HG03354 (cell line): ENCODE data around the gene TMEM135.
"Not testable (repeated sequence)": the region's sequence is repeated elsewhere in the genome, so short reads cannot be mapped to it uniquely, and the experiment has no call there.

Source experiments
- ATAC-seq: cut with Tn5 transposase; IDR thresholded peaks from one replicate; pipeline ENCODE4 v1.9.1; 2021; ENCODE audit warnings: mild to moderate bottlenecking; ENCODE audit not compliant: unreplicated experiment, poor library complexity, severe bottlenecking

The TMEM135 gene

GRCh38 chr11:87037450-87038234 lies at the start of gene TMEM135:
TSS of gene TMEM135 (plus strand) at chr11:87037934. CDS start at chr11:87038046, 112 bp downstream.
- ATAC-seq: peak; percentile 99

DNA sequence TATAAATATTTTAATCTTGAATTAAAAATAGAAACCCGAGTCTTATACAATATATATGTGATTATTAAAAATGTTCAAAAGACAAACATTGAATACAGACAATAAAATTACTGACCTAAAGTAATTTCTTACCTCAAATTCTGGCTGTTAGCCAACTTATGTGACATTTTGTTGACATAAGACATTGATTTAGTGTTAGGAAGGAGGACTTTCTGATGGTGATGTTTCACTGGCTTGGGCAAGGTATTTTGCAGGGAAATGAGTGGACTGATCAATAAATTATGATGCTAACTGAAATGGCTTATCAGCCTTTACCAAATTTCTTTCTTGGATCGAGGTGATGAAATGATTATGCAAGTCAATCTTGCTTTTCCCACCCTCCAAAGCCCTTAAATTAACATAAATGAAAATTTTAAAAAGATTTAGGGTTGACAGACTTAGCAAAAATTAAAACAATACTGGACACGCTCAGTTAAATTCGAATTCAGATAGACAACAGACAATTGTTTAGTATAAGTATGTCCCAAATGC lies 49.3 kb upstream of the TMEM135 start:
- no peak for ATAC-seq

GRCh38 chr11:86990031-86990430 lies 47.7 kb upstream of the TMEM135 start:
- no peak for ATAC-seq

GRCh38 chr11:86990515-86990914 lies 47.2 kb upstream of the TMEM135 start:
- no peak for ATAC-seq

- no peak for ATAC-seq
Measured at GRCh38 chr11:86991341-86991740, 46.4 kb upstream of the TMEM135 start.

DNA sequence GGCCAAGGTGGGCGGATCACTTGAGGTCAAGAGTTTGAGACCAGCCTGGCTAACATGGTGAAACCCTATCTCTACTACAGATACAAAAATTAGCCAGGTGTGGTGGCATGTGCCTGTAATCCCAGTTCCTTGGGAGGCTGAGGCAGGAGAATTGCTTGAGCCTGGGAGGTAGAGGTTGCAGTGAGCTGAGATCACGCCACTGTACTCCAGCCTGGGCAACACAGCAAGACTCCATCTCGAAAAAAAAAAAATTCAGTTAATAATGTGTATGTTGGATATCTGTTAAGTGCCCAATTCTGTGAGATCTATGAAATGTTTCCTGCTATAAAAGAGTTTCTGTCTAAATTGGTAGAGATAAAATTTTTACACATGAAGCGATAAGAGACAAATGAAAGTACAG lies 45.4 kb upstream of the TMEM135 start:
- not testable (repeated sequence) for ATAC-seq

DNA sequence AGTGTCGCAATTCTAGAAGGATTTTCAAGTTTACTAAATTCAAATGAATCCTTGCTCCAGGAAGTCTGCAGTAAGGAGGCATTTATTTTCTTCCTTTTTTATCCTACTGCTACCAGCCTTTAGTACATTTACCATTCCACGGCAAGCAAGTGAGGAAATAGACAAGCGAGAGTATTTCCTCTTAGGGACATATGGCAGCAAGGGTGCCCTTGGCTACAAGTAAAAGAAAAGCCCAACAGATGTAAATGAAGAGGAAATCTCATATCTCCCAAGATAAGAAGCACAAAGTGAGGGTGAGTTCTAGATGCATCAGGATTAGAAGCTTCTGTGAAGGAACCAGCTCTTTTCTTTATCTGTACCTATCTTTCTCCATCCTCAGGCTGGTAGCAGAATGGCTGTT lies 44.7 kb upstream of the TMEM135 start:
- no peak for ATAC-seq

- ATAC-seq: no peak
Measured at GRCh38 chr11:86996953-86997570, 40.7 kb upstream of the TMEM135 start.

DNA sequence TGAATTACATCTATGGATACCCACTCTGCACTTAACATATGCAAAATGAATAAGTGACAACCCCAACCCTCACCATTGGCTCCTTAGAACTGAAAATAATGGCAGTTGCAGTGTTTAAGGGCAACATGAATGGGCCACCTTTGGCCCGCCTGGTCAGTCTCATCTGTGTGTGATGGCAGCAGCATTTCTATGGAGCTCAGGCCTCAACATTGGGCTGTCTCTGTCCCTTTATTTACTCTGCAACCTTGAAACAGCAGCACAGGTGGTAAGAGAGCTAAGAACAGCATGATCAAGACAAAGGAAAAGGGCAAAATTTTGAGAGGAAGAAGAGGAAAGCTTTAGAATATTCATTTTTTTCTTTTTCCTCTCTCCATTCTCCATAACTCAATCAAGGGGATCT lies 38.3 kb upstream of the TMEM135 start:
- ATAC-seq: no peak

- ATAC-seq: no peak
Measured at GRCh38 chr11:86999859-87000753, 37.6 kb upstream of the TMEM135 start.

- ATAC-seq: no peak
Measured at GRCh38 chr11:87002918-87003317, 34.8 kb upstream of the TMEM135 start.

DNA sequence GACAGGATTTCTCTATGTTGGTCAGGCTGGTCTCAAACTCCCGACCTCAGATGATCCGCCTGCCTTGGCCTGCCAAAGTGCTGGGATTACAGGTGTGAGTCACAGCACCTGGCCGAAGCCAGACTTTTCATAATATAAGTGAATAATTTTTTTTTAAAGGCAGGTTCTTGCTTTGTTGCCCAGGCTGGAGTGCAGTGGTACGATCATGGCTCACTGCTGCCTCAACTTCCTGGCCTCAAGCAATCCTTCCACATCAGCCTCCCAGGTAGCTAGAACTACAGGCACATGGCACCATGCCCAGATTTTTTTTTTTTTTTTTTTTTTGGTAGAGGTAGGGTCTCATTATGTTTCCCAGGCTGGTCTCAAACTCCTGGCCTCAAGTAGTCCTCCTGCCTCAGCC lies 33.5 kb upstream of the TMEM135 start:
- not testable (repeated sequence) for ATAC-seq

DNA sequence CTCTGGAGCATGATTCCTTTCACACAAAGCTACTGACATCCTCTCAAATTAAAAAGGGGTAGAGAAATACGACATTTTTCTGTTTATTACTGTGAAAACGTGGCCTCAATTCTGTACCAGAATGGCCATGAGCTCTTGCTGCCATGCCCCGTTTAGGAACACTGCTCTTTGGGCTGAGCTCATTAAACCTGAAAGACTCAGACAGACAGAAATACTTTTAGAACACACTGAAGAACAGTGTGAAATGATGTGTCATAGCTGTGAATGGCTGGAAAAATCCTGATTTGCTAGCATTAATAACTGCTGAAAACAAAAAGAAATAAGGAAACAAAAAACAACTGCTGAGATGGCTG lies 32.2 kb upstream of the TMEM135 start:
- no peak for ATAC-seq

DNA sequence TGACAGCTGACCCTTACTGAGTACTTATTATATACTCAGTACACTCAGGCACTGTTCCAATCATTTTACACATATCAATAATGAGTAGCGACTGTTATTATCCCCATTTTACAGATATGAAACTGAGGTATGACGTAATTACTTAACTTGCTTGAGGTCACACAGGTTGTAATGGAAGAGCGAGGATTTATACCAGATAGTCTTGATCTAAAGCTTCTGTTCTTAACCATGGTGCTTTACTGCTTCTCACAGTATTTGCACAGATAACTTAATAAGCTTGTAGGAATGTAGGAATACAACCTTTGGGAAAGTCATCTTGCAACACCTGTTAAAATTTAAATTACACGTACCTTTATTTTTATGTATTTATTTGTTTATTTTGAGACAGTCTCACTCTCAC lies 31.7 kb upstream of the TMEM135 start:
- no peak for ATAC-seq

DNA sequence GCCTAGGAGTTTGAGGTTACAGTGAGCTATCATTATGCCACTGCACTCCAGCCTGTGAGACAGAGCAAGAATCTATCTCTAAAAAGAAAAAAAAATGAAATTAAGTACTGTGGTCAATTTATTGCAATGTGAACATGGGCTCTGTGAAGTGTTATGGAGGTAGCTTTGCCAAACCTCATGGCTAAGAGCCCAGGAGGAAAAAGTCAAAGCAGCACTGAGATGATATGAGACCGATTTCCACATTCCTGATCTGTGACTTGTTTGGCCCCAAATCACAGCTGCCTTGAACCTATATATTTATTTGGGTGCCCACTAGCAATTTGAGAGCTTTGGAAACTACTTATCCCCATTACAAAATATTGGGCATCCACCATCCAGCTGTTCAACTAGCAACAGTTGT lies 29.8 kb upstream of the TMEM135 start:
- no peak for ATAC-seq

DNA sequence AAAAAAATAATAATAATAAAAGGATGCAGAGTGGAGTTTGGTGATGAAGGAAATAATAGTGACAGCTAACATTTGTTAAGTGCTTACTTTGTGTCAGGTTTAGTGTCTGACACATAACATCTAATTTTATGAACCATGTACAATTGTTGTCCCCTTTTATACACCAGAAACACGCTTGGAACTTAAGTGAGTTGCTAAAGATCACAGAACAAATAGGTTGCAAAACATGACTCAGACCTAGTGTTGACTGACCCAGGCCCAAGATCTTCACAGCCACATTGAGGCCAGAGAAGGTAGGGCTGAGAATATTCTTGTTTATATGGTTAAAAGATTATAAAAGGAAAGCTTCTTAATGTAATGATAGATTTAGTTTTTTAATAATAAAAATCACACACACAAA lies 25.6 kb upstream of the TMEM135 start:
- no peak for ATAC-seq

GRCh38 chr11:87012673-87013072 lies 25.1 kb upstream of the TMEM135 start:
- ATAC-seq: no peak

GRCh38 chr11:87013912-87014825 lies 23.6 kb upstream of the TMEM135 start:
- no peak for ATAC-seq

DNA sequence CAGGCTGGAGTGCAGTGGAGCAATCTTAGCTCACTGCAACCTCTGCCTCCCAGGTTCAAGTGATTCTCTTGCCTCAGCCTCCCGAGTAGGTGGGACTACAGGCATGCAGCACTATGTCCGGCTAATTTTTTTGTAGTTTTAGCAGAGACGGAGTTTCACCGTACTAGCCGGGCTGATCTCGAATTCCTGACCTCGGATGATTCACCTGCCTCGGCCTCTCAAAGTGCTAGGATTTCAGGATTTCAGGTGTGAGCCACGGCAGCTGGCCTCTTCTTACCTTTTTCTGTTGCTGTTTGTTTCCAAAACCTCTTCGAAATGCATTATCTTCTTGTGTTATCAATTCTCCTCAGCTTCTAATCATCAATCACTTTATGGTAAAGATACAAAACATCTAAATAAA lies 22.1 kb upstream of the TMEM135 start:
- ATAC-seq: no peak
